DMS79 treated with DMSO at 0.1 percent for 48 hours (cell line): ENCODE data around the gene NT5DC1.
"Not testable (repeated sequence)": the region's sequence is repeated elsewhere in the genome, so short reads cannot be mapped to it uniquely, and the experiment has no call there.

Experiments
- DNase-seq: peaks from one replicate; lab custom pipeline; 2025; lab: John Stamatoyannopoulos, UW

Gene NT5DC1

GRCh38 chr6:116279232-116280160 lies 178.8 kb downstream of the NT5DC1 start, which contains the start of gene TSPYL1:
TSS of gene TSPYL1 (minus strand) at chr6:116279930. CDS start at chr6:116279830, 100 bp downstream.
- peak; percentile 94 for DNase-seq

GRCh38 chr6:116280161-116280932 lies 179.7 kb downstream of the NT5DC1 start:
- DNase-seq = peak; percentile 55

- no peak for DNase-seq
Observed at GRCh38 chr6:116280933-116281316, 180.3 kb downstream of the NT5DC1 start.

DNA sequence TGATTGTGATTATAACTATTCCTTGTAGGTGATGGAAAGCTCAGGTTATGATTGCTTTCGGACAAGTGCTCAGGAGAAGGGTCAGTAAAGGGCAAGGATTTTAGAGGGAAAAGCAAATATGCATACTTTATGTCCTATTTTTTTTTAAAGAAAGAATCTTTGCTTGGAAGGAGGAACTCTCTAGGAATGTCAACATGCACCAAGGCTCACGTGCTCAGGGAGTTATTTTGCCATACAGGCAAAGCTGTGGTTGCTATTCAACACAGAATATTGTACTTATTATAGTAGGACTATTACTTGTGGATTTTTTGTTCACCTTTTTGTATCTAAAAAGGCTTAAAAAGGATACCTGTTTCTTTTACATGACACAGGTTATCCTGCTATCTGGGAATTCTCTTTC lies 182.0 kb downstream of the NT5DC1 start:
- DNase-seq = no peak

DNA sequence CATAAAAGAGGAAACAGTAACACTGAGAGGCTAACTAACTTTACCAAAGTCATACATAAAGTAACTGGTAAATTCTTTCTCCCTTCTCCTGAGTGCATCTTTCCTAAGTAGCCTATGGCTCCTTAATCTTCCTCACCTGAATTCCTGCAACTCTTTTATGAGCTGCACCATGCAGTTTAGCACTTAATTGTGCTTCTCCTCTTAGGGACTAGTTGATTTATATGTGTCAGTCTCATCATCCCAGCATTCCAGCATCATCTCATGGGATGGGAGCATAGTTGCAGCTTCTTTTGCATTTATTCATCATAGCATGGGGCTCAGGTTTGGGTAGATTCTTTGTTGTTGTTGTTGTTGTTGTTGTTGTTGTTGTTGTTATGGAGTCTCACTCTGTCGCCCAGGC lies 182.5 kb downstream of the NT5DC1 start:
- no peak for DNase-seq

GRCh38 chr6:116284984-116285383 lies 184.3 kb downstream of the NT5DC1 start:
- not testable (repeated sequence) for DNase-seq

- no peak for DNase-seq
Observed at GRCh38 chr6:116286773-116287358, 186.2 kb downstream of the NT5DC1 start.

DNA sequence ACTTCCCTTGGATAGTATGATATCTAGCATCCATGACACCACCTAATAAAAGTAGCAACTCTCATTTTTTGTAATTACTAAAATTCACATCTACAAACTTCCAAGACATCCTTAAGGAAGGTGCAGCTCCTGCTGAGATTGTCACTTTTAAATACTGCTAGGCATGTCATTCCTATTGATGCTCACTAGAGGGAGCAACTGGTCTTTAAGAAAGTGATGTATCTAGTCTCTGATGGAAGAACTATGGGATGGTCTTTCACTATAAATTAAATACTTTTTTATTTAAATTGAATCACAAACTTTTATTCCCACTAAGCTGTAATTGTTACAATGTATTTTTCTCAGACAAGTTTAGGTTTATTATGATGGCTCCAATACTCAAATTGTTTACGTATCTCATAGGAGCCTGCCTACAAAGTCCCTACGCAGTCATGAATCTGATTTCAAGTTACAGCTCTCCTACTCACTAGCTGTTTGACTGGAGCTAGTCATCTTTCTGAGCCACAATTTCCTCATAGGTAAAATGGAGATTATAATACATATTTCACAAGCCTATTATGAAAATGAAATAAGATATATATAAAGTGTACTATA lies 187.1 kb downstream of the NT5DC1 start:
- peak; percentile 61 for DNase-seq

DNA sequence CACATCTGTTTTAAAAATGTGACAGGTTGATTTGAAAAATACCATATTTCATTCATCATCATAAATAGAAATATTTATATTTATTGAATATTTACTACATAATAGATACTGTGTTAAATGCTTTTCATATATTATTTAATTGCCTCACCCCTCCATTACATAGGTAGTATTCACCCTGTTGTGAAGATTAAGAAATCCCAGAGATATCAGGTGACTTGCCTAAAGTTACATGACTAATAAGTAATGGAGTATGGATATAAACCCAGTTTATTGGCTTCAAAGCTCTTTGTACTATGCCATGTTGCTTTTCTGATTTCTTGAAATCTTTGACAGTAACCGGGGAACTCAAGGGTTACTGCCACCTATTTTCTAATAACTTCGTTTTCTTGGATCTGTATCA lies 189.2 kb downstream of the NT5DC1 start:
- DNase-seq = no peak

- no peak for DNase-seq
Observed at GRCh38 chr6:116290799-116291198, 190.1 kb downstream of the NT5DC1 start.

- no peak for DNase-seq
Observed at GRCh38 chr6:116291701-116292396, 191.2 kb downstream of the NT5DC1 start.

DNA sequence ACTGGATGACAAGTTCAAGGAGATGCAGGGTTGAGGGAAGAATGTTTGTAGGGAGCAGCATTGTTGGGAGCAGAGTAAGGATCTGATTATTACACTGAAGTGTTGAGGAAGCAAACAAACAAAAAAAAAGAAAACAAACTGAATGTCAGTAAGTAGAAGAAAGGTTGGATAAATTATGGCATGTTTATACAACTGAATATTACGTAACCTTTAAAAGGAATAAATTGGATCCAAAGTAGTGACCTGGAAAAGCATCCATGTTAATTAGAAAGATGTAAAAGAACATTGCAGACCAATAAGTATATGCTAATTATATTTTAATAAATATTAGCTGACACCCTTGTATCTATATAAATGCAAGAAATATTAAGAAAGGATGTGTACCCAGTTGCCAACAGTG lies 191.9 kb downstream of the NT5DC1 start:
- DNase-seq = no peak

GRCh38 chr6:116298273-116298672 lies 197.6 kb downstream of the NT5DC1 start:
- DNase-seq = no peak

- DNase-seq = no peak
Observed at GRCh38 chr6:116298973-116299372, 198.3 kb downstream of the NT5DC1 start.
